ENCODE data around the gene IGF2BP2.
A peak's percentile ranks its signal among the peaks of the same experiment; 100 is the strongest.
"Not testable (repeated sequence)": the region's sequence is repeated elsewhere in the genome, so short reads cannot be mapped to it uniquely, and the experiment has no call there.

The IGF2BP2 gene

DNA sequence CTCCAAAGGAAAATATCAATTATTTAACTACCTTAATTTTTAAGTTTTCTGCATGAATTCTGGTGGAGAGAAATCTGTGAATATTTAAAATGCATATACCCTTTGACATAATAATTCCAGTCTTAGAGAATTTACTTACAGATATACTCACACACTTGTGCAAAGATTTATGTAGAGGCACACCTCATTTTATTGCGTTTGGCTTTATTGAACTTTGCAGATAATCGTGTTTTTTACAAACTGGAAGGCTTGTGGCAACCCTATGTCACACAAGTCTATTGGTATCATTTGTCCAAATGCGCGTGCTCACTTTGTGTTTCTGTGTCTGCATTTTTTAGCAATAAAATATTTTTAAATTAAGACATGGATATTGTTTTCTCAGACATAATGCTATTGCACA is 157.3 kb downstream of the IGF2BP2 start:
- no peak for DNase-seq

DNA sequence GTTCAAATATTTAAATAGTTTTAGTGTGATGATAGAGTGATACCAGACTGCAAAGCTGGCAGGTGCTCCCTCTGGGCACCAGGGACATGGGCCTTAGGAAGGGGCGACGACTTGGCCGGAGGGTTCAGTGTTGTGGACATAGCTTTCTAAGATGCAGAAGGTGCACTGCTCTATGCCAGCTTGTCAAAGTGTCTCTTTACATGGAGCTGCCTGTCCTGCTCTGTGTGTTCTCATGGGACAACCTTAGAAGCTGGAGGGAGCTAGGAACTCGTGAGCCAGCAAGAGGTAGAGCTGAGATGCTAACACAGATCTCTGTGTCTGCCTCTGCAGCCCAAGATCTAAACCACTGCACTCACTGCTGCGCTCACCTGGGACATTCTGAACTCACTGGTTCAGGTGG is 160.9 kb downstream of the IGF2BP2 start:
- no peak for DNase-seq

DNA sequence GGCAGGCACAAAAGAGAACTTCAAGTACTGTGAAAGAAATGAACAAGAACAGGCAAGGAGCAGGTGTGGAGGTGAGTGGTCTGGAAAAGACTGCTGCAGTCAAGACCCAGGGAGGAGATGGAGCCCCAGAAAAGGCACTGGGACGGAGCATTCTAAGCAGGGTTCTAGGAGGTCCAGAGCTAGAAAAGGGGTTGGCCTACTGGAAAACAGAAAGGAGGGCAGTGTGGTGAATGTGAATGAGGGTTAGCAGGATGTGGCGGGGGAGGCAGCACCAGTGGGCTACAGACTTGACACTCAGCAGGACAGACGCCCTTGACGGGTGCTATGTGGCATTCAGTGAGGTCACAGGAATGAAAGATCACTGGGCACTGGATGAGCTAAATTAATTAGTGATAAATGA is 163.1 kb downstream of the IGF2BP2 start:
- no peak for DNase-seq

DNA sequence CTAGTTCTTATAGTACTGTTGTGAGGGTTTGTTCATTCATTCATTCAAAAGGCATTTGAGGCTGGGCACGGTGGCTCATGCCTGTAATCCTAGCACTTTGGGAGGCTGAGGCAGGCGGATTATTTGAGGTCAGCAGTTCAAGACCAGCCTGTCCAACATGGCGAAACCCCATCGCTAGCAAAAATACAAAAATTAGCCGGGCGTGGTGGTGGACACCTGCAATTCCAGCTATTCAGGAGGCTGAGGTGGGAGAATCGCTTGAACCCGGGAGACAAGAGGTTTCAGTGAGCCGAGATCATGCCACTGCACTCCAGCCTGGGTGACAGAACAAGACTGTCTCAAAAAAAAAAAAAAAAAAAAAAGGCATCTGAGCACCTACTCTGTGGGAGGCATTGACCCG is 163.5 kb downstream of the IGF2BP2 start:
- DNase-seq, result not testable (repeated sequence)

DNA sequence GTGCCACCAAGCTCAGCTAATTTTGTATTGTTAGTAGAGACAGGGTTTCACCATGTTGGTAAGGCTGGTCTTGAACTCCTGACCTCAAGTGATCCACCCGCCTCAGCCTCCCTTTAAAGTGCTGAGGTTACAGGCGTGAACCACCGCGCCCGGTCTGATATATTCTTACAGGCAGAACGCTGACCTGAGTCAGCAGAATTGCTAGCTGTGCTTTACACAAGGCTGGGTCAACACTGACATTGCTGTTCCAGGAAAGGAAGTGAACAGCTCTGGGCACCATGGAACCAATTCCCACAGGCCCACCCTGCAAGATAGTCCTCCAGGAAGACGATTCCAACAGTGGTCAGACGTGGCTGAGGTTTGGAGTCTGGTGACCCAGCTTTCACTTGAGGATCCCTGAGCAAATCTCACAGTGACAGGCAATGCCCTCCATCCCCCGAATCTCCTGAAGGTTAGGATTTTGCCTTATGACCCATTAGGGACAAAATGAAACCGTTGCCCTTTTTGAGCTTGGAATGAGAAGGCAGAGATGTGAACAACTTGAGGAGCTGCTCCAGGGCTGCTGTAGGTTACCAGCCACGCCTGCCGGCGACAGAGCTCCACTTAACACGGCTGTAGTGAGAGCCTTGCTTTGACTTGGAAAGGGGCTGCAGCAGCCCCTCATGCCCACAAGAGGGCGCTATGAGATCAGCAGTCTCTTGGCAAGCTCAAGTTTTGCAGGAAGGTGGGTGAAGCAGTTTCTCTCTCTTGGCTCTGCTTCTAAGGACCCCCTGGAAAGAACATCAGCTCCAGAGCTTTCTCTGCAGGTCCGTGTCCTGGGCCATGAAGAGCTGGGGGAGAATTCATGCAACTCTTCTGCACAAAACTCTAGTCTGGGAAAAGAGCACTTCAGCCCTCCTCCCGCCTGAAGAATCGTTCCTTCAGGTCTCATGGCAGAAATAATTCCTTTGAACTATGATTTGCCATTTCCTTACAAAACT is 164.6 kb downstream of the IGF2BP2 start:
- DNase-seq, result peak in 53 of 56 donors; percentile 13 to 87 (median 48)

DNA sequence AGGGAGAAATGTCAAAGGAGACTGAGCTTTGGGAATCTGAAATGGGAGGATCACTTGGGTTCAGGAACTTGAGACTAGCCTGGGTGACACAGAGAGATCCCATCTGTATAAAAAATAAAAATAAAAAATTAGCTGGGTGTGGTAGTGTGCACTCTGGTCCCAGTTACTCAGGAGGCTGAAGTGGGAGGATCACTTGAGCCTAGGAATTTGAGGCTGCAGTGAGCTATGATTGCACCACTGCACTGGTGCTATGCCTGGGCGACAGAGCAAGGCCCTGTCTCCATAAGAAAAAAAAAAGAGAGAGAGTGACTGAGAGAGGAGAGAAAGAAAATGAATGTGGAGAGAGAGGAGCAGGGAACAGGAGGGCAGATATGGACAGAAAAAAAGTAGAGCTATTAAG is 165.9 kb downstream of the IGF2BP2 start:
- no peak for DNase-seq

DNA sequence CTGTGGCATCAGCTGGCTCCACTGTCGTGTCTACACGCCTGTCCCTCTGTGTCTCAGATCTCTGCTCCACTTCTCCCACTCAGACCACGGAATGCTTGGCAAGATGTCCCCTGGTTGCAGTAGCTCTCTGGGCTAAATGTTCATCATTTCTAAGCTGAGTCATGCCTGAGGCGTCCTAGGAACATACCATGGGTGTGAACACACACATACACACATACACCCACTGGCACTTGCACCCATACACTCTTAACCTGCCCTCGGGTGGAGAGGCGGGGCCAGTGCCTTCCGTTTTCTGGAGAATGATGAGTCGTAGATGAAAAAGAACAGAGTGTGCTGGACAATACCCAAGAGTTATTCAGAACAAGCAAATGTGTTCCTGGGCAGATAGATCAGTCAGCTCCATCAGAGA is 166.3 kb downstream of the IGF2BP2 start:
- peak in 1 of 56 donors; percentile 10 for DNase-seq

DNA sequence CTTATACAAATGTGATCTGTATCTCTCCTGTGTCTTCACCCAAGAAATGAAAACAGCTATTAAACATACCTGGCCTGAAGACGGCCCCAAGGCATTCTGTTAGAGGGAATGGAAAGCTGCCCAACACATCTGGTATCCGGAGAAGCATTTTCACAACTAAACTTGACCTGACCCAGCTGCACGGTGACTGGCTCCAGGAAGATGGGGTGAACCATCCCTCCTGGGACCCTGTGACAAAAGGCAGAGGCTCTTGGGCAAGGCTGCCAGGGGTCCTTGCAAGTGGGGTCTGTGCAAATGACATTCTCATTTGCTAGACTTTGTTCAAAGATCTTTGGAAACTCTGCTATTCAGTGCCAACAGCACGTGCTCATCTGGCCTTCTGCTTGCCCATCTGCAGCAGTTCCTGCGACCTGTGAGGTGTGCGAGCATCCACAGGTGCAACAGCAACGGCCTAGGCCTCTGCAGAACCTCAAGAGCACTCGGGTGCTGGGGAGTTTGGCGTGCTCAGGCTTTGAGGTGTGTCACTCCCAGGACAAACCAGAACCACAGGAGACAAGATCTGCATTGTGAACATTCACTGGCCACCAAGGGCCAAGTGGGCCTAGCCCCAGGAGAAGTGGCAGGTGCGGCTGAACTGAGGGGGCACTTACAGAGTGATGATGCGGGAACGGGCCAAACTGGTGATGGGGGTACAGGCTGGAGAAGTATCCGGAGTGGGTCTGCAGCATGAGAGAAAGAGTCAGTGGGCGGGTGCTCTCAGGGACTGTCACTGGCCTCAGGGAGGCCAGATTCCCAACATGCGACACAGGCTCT is 166.9 kb downstream of the IGF2BP2 start:
- DNase-seq, result no peak

DNA sequence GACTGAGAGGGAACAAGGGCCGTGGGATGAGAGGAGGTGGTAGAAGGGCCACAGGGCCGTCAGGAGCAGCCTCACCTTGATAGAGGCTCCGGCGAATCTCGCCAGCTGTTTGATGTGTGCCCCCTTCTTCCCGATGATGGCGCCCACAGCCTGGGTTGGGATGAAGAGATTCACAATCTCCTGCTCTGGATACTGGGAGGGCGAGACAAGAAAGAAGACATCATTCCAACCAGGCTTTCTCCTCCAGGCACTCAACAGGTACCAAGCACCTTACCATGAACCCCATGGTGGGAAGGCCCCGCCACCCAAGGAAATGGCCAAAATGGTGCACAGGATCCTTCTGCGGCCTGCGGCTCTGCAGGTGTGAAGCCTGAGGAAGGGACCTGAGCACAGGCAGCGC is 167.6 kb downstream of the IGF2BP2 start:
- DNase-seq, result no peak

DNA sequence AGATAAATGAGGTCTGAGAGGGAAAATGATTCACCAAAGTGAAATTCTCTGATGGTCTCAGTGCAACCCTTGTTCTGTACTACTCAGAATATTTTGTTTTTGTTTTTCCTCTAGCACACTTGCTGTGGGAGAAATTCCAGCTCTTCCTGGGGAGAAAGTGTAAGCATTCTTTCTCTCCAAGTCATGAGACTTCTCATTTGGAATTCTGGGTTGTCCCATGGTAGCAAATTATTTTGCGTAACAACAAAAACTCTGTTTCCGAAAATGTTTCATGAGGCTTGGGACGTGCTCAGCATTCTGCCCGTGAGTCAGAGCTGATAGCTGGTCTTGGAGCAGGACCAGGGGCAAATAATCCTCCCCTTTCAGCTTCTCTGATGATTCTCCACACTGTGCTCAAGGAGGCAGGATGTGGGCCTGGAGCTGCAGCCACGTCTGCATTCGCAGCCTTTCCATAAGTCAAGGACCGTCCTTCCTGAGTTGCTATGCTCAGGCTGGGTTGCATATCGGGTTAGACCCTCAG is 168.5 kb downstream of the IGF2BP2 start:
- peak in 12 of 56 donors; percentile 13 to 62 (median 26) for DNase-seq

DNA sequence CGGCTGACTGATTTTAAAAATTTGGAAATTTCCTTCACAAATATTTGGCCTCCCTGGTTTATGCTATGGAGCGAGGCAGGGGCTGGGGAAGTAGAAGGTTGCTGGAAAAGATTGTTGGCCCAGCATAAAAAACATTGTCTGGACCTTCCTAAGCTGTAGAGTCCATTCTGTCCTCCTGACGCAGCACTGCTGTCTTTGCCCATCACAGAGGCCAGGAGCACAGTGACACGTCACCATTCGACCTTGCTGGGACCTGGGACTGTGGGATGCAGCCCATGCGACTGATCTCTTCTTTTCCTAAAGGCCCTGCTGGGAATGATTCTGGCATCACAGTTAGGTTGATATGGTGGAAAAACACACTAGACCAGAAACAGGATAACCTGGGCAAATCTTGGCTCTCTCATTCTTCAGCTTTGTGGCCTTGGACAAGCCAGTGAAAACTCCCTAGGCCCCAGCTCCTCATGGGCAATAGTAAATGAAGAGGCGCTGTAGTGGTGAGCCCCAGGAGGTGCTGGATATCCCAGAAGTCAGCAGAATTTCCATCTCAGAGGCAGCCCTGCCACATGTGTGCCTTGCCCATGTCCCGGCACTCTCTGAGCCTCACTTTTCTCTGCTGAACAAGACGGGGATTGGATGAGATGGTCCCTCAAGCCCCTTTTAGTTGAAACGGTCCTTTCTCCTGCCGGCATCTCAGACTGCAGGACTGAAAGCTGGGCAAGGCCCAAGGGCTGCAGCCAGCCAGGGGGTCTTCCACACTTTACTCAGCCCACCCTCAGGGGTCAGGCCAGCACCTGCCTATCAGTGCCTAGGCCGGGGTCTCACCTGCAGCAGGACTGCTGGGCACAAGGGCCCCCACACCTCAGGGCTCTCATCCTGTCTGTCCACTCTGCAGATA is 169.2 kb downstream of the IGF2BP2 start:
- no peak for DNase-seq

DNA sequence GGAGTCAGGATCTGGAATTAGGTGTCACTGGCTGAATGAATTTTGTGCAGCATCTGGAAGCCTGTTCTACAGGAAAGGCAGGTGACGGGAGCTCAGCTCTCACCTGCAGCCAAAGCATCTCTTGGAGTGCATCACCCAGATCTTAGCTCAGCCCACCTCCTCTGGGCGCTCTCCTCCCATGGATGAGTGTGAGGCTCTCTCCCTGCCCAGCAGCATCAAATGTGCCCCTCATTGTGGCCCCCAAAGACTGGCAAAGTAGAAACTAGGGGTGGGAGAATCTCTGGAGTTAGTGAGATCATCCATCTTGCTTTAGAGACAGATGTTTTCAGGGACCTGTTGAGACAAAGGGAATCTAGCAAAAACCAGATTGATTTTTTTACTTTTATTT is 170.1 kb downstream of the IGF2BP2 start:
- DNase-seq, result no peak

DNA sequence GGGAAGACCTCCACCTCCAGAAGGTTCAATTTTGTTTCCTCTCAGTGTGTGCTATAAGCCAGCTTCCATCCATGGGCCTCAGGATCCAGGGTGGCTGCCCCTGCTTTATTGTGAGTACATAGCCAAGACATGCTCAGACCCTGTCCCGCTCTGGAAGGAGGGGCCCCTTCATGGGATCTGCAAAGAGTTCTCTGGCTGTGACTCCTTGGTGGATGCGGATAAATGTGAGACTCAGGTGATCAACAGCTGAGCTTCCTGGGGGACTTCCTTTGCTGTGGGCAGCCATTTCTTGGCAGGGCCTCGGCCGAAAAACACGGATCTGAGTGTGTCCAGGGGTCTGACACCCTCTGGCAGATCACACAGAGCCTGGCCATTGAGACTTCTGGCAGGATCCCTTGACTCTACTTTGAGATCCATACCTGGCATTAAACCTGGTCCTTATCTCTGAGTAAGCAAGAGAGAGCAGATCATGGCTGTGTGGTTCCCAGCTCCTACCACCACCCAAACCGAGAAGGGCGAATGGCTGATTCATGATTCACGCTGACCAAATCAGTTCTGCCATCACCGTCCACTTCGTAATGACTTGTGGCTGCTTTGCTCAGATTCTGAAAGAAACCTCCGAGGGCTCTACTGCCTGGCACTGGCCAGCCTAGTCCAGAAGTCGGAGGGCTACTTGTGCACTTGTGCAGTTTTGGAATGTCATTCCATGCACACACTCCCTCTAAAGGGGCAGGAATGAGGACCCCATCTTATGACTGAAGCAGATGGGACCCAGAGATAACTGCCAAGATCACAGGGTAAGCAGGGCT is 170.7 kb downstream of the IGF2BP2 start:
- no peak for DNase-seq

DNA sequence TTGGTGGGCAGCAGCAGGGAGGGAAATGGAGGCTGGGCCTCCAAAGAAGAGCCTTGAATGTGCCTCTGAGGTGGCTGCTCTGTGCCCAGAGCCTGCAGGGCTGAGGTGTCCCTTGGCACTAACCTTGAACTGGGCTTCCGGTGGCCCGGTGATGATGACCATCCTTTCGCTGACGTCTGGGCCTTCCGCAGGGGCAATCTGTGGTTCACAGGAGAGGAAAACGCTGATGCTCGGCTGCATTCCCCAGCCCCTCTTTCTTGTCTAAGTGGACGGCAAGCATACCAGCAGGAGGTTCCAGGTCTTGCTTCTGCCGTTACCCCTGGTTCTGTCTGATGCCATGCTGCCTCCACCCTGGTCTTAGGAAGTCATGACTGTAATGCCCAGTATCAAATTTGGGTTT is 172.9 kb downstream of the IGF2BP2 start:
- no peak for DNase-seq

DNA sequence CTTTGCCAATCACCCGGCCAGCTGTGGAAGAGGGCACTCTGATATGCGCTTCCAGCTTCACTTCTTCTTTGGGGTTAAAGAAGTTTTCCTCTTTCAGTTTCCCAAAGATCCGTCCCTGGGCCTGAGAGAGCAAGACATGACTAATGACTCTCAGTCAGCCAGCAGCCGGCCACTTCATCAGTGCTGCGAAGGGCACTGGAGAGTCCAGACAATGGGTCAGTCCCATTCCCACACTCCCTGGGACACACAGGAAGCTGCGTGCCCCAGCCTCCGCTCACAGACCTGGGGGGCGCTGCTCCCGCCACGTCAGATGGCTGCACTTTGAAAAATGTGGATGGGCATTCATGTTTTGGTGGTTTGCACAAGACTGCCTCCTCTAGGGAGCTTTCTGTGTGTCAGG is 175.4 kb downstream of the IGF2BP2 start:
- DNase-seq, result no peak

DNA sequence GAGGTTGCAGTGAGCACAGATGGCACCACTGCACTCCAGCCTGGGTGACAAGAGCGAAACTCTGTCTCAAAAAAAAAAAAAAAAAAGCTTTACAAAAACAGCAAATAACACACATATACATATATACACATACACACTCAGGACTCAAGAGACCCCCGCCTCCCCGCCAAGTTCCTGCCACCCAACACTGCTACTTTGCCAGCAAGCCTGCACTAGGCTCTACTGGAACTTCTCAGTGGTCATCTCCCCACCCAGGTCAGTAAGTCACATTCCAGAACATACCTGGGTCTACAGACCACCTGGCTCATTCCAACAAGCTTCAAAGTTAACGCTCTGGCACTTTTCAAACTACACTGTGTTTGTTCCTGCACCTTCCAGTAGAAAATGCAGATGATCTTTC is 176.4 kb downstream of the IGF2BP2 start:
- no peak for DNase-seq

DNA sequence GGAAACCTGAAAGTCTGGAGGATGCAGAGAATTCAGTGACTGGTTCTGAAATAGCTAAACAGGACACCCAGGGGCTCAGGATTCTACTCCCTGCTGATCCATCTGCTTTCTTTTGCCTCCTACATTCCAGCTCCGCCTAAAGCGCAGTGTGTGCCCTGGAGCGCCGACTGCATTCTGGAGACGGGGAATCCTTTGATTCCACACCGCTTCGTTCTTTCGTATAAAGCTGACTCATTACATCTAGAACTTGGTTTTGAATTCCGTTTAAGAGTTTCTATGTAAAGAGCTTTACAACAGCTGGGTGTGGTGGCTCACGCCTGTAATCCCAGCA is 177.0 kb downstream of the IGF2BP2 start:
- peak in 4 of 56 donors; percentile 5 to 32 (median 14) for DNase-seq

DNA sequence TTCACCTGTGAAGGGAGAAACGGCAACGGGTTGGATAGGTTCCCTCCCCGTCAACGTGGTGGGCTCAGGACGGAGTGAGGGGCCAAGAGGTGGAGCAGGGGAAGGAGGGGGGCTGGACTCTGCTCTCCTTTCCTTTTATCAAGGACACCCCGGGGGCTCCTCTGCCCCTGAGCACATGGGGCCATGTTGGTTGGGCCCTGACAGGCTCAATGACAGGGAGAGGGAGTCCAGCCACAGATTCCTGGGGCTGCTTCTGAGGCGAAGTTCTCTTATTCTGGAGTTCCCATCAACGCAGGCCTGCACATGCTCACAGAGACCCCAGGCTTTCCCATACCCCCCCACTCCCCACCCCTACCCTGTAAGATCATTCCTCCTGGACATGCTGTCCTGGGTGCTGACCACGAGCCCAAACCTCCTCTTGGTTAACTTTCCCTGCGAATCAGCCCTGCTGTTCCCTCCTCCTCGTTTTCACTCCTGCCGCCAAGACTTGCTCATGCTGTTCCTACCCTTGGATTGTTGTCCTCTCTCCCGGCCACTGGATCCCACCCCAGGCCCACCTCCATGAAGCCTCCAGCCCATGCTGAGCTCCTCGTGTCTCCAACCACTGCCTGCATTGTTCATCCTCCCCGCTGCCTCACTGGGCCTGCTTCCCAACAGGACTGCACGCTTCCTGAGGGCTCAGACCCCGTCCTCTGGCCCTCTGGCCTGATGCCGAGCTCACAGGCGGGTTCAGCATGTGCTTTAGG is 177.5 kb downstream of the IGF2BP2 start:
- no peak for DNase-seq

DNA sequence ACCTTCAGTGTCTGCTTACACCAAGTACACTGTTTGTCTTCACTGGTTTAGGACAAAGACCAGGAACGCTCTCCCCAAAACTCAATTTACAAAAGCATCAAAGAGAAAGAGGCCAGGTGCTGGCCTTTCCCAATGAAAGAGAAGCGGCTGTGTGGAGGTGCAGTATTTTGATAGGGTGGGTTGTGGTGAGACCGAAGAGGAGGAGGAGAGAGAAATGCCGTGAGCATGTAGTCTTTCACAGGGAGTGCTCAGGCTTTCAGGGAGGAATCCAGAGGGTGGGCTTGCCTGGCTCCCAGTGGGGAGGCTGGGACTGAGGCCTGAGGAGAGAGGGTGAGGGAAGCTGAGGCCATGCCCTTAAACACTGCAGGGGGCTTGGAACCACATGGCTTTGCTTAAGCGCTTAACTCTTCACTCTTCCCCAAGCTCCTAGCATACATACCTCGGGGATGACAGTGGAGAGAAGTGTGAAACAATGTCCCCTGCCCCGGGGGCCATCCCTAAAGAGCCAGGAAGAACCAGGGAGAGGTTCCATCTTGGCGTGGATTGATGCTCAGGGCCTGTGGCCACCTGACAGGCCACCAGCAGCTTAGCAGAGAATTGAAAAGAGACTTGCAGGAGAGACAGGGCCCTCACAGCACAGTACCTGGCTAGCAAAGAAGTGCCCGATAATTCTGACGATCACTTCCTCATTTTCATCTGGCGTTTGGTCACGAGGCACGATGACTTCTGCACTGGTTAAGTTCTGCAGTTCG is 178.3 kb downstream of the IGF2BP2 start:
- DNase-seq, result no peak
